Transverse colon (tissue), 4 donors: Measurements from ENCODE around the gene IFI44. TPM values are rescaled to one million over a fixed set of nuclear protein-coding genes. Genes with fewer than 3 reads are reported as not detected.

Experiments
- DNase-seq: peaks from one replicate; pipeline ENCODE4 v3.0.0-alpha.2; 2019
- H3K27ac ChIP-seq, 4 donors: fragments of 200-600 bp; sonication (generic); 2 replicates each; pipeline ENCODE4 v1.5.1; 2016 to 2018; ENCODE audit warnings: inconsistent platforms in 4 of 4
- H3K27me3 ChIP-seq: fragments of 200-600 bp; sonication (generic); 2 replicates; pipeline ENCODE4 v1.5.1; 2017; ENCODE audit warnings: inconsistent platforms
- H3K36me3 ChIP-seq, 4 donors: fragments of 200-600 bp; sonication (generic); 2 replicates each; pipeline ENCODE4 v1.5.1; 2017 to 2019; ENCODE audit warnings: inconsistent platforms in 4 of 4
- H3K4me1 ChIP-seq, 4 donors: fragments of 200-600 bp; sonication (generic); 2 replicates each; pipeline ENCODE4 v1.5.1; 2017 to 2020; ENCODE audit warnings: inconsistent platforms in 4 of 4
- H3K4me3 ChIP-seq, 4 donors: fragments of 200-600 bp; sonication (generic); 1 replicate in 1 of 4; 2 replicates in 3 of 4; pipeline versions ENCODE4 v1.5.1 to v1.6.1; 2017 to 2019; ENCODE audit warnings: inconsistent platforms in 4 of 4
- H3K9me3 ChIP-seq, 2 donors: fragments of 200-600 bp; sonication (generic); 2 replicates each; pipeline ENCODE4 v1.5.1; 2017 to 2019; ENCODE audit warnings: inconsistent platforms in 2 of 2
- EP300 ChIP-seq: sonication (generic); formaldehyde crosslinking; IDR thresholded peaks from one replicate; pipeline ENCODE4 v1.6.1; 2017; ENCODE audit warnings: antibody characterized with exemption, low read depth
- POLR2A ChIP-seq: fragments of 450-650 bp; IDR thresholded peaks from one replicate; pipeline ENCODE4 v1.6.1; 2016; ENCODE audit warnings: antibody characterized with exemption, mild to moderate bottlenecking, moderate library complexity
- POLR2AphosphoS5 ChIP-seq, 3 donors: sonication (generic); formaldehyde crosslinking; IDR thresholded peaks; one replicate each; pipeline ENCODE4 v1.6.1; 2016; ENCODE audit warnings: antibody characterized with exemption in 3 of 3
- WGBS, 2 donors: methylation state at CpG; one replicate each; pipeline ENCODE4 v1.1.5; 2018; ENCODE audit warnings: low coverage in 1 of 2; 5-methylcytosine and 5-hydroxymethylcytosine counted together
- in situ Hi-C, 4 donors: fragments of 200-750 bp; cut with MboI; loops; one replicate each; pipeline versions ENCODE4 v1.15.0 to v1.15.1; 2017; ENCODE audit warnings: low sequenced_read_pairs in 3 of 4, low pct_ligation_motif_present in 1 of 4, low pct_unique_long_range_greater_than_20kb in 1 of 4
- intact Hi-C: fragments of 100-400 bp; cut with DNase I; formaldehyde crosslinking; loops from one replicate; pipeline ENCODE4 v1.15.1; 2023; ENCODE audit warnings: low total_unique reads
- total RNA-seq, 4 donors: library from RNA; depleted of rRNA; stranded (reverse); fragments of >200 nt; gene quantifications; one replicate each; pipeline ENCODE4 v1.1.0, GENCODE V29; 2016
- TF ChIP-seq, protein P1 (sequence below), 5 experiments: fragments of 200-600 bp in 3 of 5; fragments of 450-650 bp in 2 of 5; sonication (generic) in 3 of 5; IDR thresholded peaks; 1 replicate in 2 of 5; 2 replicates in 3 of 5; pipeline ENCODE4 v1.5.1; 2016 to 2017; ENCODE audit warnings: antibody characterized with exemption in 5 of 5, inconsistent platforms in 3 of 5, mild to moderate bottlenecking in 2 of 5, moderate library complexity in 1 of 5

IFI44 gene
- total RNA-seq, 4 donors from 2014 or later = 5.9 to 9.7 TPM; not detected in 2

DNA sequence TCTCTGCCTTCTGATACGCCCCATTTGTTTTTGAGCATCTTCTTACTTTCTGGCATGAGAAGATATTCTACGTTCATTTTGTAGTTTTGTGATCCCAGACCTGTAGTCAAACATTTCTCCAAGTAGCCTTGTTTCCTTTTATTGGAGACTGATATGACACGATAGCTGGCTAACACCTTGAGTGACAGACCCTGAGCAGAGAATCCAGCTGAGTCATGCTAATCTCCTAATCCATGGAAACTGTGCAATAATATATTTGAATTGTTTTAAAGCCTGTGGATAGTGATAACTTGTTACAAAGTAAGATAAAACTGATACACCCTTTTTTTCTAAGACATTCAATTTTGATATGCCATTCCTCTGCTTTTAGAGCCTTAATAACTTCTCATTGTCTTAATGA, 30.6 kb upstream of the IFI44 start:
- H3K36me3 ChIP-seq = no peaks in the 10 kb centered on the region
- 44 to 57% methylated on average over 3 of the region's 3 CpGs for WGBS, 2 donors
- intact Hi-C loops = loop anchor here (5.0 kb wide), 1 partner anchor 53 kb away; no protein-coding TSS in a partner anchor

DNA sequence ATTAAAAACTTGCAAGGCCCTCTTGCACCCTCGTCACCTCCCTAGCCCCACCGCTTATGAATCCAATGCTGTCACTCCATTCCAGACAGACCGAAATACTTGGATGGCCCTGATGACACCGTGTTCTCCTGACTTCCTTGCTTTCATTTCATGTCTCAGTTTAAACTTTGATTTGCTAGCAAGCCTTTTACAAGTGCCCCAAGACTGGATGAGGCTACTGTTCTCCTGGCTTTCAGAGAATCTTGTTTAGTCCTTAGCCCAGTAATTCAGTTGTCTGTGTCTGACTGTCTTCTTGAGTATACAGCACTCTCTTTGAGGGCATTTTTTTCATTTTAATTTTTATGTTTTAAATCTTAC, 30.2 kb upstream of the IFI44 start:
- Histone ChIP-seq H3K27ac (peak overlapping the region; percentile 47 to 70 (median 62)), H3K27me3 (no peaks in the 10 kb centered on the region), H3K4me1 (peaks cover 0 to 28% (median 6%) of the 10 kb centered on the region in 4 donors), H3K4me3 (peak overlapping the region in 2 of 4 donors; percentile 17 to 36), H3K9me3 (no peaks in the 10 kb centered on the region), H3K36me3 (no peaks in the 10 kb centered on the region)
- TF ChIP-seq POLR2A (no peak), POLR2AphosphoS5 (IDR thresholded peaks at IDR 0.05) (no peak), EP300 (no peak)
- TF ChIP-seq, protein P1, sequence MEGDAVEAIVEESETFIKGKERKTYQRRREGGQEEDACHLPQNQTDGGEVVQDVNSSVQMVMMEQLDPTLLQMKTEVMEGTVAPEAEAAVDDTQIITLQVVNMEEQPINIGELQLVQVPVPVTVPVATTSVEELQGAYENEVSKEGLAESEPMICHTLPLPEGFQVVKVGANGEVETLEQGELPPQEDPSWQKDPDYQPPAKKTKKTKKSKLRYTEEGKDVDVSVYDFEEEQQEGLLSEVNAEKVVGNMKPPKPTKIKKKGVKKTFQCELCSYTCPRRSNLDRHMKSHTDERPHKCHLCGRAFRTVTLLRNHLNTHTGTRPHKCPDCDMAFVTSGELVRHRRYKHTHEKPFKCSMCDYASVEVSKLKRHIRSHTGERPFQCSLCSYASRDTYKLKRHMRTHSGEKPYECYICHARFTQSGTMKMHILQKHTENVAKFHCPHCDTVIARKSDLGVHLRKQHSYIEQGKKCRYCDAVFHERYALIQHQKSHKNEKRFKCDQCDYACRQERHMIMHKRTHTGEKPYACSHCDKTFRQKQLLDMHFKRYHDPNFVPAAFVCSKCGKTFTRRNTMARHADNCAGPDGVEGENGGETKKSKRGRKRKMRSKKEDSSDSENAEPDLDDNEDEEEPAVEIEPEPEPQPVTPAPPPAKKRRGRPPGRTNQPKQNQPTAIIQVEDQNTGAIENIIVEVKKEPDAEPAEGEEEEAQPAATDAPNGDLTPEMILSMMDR (IDR thresholded peaks at IDR 0.05) = no peak
- intact Hi-C loops (loop anchor here (5.0 kb wide), 1 partner anchor 53 kb away; no protein-coding TSS in a partner anchor), in situ Hi-C loops (loop anchor here in 1 of 4 donors (10.0 kb wide), 1 partner anchor 55 kb away; no protein-coding TSS in a partner anchor)
- 66 to 73% methylated on average over 3 to 4 of the region's 4 CpGs for WGBS, 2 donors
- DNase-seq = no peak

More for the DNA sequence above, 30.6 kb upstream of the IFI44 start:
- Histone ChIP-seq H3K27ac (peak overlapping the region; percentile 47 to 70 (median 62)), H3K27me3 (no peaks in the 10 kb centered on the region), H3K4me1 (peaks cover 0 to 28% (median 6%) of the 10 kb centered on the region in 4 donors), H3K4me3 (no peak overlapping the region), H3K9me3 (no peaks in the 10 kb centered on the region)
- TF ChIP-seq POLR2A (no peak), EP300 (no peak), POLR2AphosphoS5 (IDR thresholded peaks at IDR 0.05) (no peak)
- TF ChIP-seq, protein P1 (IDR thresholded peaks at IDR 0.05) = no peak
- in situ Hi-C loops = loop anchor here in 1 of 4 donors (10.0 kb wide), 1 partner anchor 56 kb away; no protein-coding TSS in a partner anchor
- no peak for DNase-seq

DNA sequence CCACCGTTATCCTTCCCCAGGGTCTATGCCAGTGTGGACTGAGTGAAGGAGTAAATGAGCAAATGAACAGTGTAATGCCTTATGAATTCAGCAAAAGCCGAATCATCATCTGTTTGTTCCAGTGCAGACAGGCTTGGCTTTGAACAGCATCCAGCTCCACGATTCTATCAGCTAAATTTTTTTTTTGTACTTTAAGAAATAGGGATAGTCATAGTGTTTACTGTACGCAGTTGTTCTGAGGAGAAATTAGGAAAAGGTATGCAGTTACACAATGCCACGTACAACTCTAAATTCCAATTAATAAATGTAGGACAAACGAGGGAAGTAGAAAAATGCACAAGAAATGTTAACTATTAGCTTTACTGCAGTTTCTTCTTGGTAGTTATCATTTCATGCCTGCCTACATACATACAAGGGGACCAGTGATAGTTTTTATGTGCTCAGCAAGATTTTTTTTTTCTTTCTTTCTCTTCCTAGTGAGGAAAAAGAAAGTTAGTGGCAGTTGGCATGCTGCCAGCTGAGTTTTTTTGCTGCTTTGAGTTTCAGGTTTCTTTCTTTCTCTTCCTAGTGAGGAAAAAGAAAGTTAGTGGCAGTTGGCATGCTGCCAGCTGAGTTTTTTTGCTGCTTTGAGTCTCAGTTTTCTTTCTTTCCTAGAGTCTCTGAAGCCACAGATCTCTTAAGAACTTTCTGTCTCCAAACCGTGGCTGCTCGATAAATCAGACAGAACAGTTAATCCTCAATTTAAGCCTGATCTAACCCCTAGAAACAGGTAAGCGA, 29.6 kb upstream of the IFI44 start, which contains the start of gene IFI44L:
Gene IFI44L, plus strand, starts transcription at position 646 of the 777 bp plus-strand sequence. CDS start 7,468 bp downstream, outside the sequence.
- DNase-seq = peak; percentile 34
- Histone ChIP-seq H3K4me3 (peak within 1 kb of the TSS in 3 of 4 donors; percentile 7 to 36 (median 17)), H3K4me1 (peaks cover 0 to 28% (median 6%) of the 10 kb centered on the region in 4 donors), H3K9me3 (no peaks in the 10 kb centered on the region), H3K27me3 (no peaks in the 10 kb centered on the region), H3K27ac (peak within 1 kb of the TSS; percentile 47 to 70 (median 62)), H3K36me3 (no peaks in the 10 kb centered on the region)
- TF ChIP-seq POLR2A = no peak
- TF ChIP-seq, protein P1 (IDR thresholded peaks at IDR 0.05) = no peak
- TF ChIP-seq POLR2AphosphoS5 (IDR thresholded peaks at IDR 0.05) = no peak
- TF ChIP-seq EP300 = no peak
- intact Hi-C loops (loop anchor here (5.0 kb wide), 1 partner anchor 52 kb away; no protein-coding TSS in a partner anchor), in situ Hi-C loops (loop anchor here in 2 of 4 donors (10.0 kb wide), 1 partner anchor 55 kb away; no protein-coding TSS in a partner anchor)
- 17 to 20% methylated on average over 9 of the region's 9 CpGs for WGBS, 2 donors

DNA sequence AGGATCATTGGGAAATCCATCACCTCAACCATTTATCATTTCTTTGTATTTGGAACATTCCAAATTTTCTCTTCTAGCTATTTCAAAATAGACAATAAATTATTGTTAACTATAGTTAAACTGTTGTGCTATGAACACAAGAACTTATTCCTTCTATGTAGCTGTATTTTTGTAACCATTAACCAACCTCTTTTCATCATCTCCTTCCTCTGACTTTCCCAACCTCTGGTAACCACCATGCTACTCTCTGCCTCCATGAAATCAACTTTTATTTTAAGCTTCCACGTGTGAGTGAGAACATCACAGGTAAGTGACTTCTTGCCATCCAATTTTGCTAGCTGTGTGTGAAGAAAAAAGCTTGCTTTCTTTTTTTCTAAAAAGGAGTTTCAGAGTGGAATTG, 29.0 kb upstream of the IFI44 start:
- no peak for DNase-seq
- in situ Hi-C loops (loop anchor here in 1 of 4 donors (10.0 kb wide), 1 partner anchor 54 kb away; no protein-coding TSS in a partner anchor), intact Hi-C loops (no loop called here)
- no peak for TF ChIP-seq POLR2A
- TF ChIP-seq POLR2AphosphoS5 (IDR thresholded peaks at IDR 0.05) = no peak
- TF ChIP-seq EP300 = no peak
- TF ChIP-seq, protein P1 (IDR thresholded peaks at IDR 0.05) = no peak
- Histone ChIP-seq H3K9me3 (no peaks in the 10 kb centered on the region), H3K36me3 (no peaks in the 10 kb centered on the region), H3K27me3 (no peaks in the 10 kb centered on the region), H3K4me3 (peak overlapping the region in 3 of 4 donors; percentile 7 to 36 (median 17)), H3K27ac (peak overlapping the region; percentile 47 to 70 (median 62)), H3K4me1 (peaks cover 0 to 28% (median 6%) of the 10 kb centered on the region in 4 donors)
- WGBS, 2 donors = 14 to 19% methylated on average over 1 of the region's 1 CpG
